Activated T-cell treated with anti-CD3 and anti-CD28 coated beads for 1 hour (primary cell): Measurements from ENCODE around the gene SMCO3.
"Not testable (repeated sequence)": the region's sequence is repeated elsewhere in the genome, so short reads cannot be mapped to it uniquely, and the experiment has no call there.

Experiments
- DNase-seq: peaks from one replicate; pipeline ENCODE4 v3.0.0-alpha.2; 2020; ENCODE audit warnings: low read depth

The SMCO3 gene

GRCh38 chr12:14774906-14775635, 38.9 kb downstream of the SMCO3 start:
- no peak for DNase-seq

GRCh38 chr12:14774074-14774905, 39.7 kb downstream of the SMCO3 start:
- peak; percentile 76 for DNase-seq

DNA sequence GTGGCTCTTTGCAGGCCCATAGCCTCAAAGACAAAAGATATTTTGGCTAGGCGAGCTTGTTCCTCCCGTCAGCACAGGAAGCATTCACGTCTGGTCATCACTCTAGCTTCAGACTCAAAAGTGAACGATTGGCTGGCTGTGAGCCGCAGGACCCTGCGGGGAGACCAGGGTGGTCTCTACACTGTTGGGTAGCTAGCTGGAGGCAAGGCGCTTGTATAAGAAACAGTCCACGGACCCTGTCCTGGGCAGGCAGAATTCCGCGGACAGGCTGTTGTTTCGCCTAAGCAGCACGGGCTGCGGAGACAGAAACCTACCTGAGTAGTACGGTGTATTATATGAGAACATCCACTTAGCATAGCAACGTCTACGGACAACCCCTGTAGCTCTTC, 40.3 kb downstream of the SMCO3 start:
- no peak for DNase-seq

DNA sequence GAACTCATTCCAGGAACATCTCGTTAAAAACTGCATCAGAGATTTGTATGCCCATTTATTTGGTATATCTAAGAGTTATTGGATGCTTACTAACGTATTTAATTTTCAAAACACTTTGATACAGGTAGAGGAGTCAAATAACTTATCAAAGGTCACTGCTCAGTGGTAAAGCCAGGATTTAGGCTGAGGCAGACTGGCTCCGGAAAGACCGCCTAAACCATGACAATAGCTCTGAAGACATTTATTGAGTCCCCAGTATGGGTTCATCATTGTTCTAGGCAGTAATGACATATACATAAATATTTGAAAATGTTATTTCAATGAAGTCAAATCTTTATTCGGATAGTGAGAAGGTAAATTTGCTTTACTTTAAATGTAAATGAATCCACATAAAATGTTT, 41.0 kb downstream of the SMCO3 start:
- no peak for DNase-seq

DNA sequence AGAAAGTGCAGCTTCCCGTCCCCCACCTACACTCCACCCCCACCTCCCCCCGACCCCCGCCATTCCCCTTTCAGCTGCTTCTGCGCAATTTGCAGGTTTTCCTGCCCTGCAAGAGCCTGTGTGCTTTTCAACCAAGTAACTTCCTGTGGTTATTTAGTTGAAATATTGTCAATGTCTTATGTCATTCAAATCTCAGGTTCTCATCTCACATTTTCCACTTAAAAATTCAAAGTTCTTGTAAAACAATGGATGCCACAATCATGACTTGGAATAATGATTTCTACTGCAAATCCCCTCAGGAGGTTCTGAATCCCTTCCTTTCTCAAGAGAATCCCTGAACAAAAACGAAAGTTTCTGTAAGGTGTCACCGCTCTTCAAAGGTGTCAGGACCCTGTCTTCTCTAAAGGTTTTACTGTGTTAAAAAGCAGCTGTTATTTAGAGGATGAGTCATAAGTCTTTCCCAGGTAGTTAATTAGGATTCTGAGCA, 42.3 kb downstream of the SMCO3 start:
- DNase-seq: peak; percentile 30

DNA sequence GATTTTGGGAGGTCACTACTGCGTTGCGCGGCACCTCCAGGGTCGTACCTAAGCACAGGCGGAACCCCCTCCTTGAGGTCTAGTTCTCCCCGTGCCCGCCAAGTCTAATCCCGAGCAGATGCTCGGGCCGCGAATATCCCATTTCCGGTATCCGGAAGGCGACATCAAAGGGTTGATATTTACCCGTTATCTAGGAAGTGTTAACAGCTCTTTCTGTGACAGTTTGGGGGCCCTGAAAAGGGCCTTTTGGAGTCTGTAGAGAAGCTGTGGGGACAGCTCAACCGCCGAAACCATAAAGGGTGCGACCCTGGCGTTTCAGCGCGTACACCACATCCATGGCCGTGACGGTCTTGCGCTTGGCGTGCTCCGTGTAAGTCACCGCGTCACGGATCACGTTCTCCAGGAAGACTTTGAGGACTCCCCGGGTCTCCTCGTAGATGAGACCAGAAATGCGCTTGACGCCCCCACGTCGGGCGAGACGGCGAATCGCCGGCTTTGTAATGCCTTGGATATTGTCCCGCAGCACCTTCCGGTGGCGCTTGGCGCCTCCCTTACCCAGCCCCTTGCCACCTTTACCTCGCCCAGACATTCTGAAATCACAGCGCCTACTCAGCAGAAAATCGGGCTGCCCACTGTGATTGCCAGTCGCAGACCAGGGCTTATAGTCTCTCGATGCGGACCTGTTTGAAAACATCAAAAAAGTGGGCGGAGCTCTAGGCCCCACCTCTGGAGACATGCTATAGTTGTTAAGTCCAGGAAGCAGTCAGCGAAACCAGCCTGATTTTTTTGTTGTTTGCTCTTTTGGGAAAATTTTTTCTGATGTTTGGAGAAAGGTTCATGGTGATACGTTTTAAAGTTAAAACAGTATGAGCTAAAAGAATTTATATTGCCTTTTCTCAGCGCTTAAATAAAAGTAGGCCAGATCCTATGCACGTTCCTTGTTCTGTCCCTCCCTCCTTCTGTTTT, 43.2 kb downstream of the SMCO3 start:
- peak; percentile 88 for DNase-seq

DNA sequence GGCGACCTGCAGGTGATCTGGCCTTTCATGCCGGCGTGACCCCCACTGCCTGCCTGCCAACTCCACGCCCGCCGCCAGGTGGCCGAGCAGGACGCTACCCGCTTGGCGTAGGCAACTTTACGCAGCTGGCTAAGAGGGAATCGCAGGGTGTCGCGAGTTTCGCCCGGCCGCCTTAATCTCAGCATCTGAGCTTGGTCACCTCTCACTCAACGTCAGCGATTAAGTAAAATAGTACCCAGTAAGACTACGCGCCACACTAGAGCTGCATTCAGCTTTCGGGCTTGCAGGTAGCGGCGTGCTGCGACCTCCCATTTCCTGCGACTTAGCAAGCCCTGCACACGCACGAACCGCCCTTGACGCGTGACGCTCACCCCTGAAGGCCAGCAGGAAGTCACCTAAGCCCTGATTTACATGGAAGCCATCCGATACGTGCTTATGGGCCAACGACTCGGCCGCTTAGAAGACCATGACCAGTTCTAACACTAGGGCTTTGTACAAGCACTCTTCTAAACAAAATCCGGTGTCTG, 44.0 kb downstream of the SMCO3 start:
- peak; percentile 79 for DNase-seq

DNA sequence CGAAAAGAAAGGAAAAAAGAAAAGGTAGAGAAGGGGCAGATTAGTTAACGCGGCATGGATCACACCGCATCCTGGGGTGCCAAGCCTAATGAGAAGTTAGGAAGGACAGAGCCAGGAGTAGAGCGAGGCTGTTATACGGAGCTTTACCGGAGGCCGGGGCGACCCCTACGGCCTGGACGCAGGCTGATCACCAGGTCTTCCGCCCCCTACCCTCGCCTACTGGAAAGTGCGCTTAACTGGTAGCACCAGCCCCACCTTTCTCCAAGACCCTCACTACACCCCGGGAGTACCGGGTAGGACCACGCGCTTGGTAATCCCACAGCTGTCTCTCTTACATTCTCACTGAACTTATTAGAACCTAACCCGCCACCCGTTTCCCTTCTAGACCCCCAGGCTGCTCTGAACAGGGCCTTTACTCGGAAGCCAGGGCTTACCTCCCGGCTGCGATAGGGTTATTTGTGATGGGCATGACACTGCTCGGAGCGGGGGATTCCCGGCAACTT, 44.5 kb downstream of the SMCO3 start:
- DNase-seq: no peak

DNA sequence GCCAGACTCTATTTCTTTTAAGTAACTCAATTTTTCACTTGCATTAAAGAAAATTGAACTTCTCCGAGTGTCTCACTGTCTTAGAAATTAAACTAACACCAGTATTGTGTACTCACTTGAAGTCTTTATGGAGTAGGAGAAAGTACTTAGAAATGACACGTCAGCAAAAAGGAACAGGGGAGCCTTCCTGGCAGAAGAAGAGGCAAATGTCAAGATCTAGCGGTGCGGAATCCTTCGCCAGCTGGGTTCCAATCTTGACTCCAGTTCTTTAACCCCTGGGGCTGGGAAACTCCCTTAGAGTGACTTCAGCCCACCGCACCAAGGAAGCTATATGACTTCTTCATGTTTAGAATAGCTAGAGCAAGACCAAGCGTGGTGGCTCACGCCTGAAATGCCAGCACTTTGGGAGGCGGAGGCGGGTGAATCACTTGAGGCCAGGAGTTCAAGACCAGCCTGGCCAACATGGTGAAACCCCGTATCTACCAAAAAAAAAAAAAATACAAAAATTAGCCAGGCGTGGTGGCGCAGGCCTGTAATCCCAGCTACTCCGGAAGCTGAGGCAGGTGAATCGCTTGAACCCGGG, 45.1 kb downstream of the SMCO3 start:
- peak; percentile 6 for DNase-seq

GRCh38 chr12:14767617-14768016, 46.4 kb downstream of the SMCO3 start:
- DNase-seq: no peak

DNA sequence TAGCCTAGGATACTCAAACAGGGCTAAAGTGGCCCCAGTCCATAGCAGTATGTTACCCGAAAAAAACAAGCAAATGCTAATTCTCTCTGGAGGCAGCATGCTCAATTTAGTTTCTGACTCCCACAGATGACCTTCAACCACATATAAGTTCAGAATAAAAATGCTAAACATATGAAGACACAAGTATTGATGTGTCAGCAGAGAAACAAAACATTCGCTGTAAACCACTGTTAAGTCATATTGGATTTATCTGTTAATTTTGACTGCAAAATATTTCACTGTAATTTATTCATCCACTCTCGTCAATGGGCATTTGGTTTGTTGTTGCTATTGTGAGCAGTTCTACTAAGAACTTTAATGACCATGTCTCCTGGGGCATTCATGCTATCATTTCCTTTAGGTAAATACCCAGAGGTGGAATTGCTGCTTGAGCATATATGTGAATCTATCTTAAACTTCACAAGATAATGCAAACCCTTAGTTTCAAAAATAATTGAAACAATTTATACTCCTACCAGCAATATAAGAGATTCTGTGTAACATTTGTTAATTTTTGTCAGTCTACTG, 47.2 kb downstream of the SMCO3 start:
- no peak for DNase-seq

- not testable (repeated sequence) for DNase-seq
Observed at GRCh38 chr12:14766020-14766419, 48.0 kb downstream of the SMCO3 start.

DNA sequence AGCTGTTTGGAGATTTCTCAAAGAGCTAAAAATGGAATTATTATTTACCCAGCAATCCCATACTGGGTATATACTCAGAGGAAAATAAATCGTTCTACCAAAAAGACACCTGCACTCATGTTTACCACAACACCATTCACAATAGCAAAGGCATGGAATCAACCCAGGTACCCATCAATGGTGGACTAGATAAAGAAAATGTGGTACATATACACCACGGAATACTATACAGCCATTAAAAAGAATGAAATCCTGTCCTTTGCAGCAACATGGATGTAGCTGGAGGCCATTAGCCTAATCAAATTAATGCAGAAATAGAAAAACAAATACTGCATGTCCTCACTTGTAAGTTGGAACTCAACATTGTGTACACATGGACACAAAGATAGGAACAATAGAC, 48.6 kb downstream of the SMCO3 start:
- DNase-seq: no peak

DNA sequence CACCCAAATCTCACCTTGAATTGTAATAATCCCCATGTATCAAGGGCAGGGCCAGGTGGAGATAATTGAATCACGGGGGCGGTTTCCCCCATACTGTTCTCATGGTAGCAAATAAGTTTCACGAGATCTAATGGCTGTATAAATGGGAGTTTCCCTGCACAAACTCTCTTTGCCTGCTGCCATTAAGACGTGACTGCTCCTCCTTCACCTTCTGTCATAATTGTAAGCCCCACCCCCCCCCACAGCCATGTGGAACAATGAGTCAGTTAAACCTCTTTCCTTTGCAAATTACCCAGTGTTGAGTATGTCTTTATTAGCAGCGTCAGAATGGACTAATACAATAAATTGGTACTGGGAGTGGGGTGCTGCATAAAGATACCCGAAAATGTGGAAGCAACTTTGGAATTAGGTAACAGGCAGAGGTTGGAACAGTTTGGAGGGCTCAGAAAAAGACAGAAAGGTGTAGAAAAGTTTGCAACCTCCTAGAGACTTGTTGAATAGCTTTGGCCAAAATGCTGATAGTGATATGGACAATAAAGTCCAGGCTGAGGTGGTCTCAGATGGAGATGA, 54.2 kb downstream of the SMCO3 start:
- DNase-seq: not testable (repeated sequence)

- DNase-seq: no peak
Observed at GRCh38 chr12:14756334-14757143, 57.4 kb downstream of the SMCO3 start.
